GM19397 (cell line): ENCODE data around the gene EYA4.

ENCODE experiments used
- ATAC-seq: cut with Tn5 transposase; IDR thresholded peaks from one replicate; pipeline ENCODE4 v1.9.1; 2021; ENCODE audit warnings: mild to moderate bottlenecking, moderate library complexity; ENCODE audit not compliant: unreplicated experiment

Gene EYA4

GRCh38 chr6:133241086-133241900 is at the start of gene EYA4:
EYA4 (plus strand) TSS chr6:133241357; CDS start chr6:133274781, 33,424 bp downstream.
- no peak for ATAC-seq

- no peak for ATAC-seq
Measured at GRCh38 chr6:133193396-133193795, 47.8 kb upstream of the EYA4 start.

GRCh38 chr6:133198725-133199124 is 42.4 kb upstream of the EYA4 start:
- ATAC-seq = no peak

- ATAC-seq = no peak
Measured at GRCh38 chr6:133201231-133201630, 39.9 kb upstream of the EYA4 start.

GRCh38 chr6:133202610-133203343 is 38.4 kb upstream of the EYA4 start:
- ATAC-seq = no peak

GRCh38 chr6:133203344-133203697 is 37.8 kb upstream of the EYA4 start:
- ATAC-seq = no peak

GRCh38 chr6:133205304-133205703 is 35.9 kb upstream of the EYA4 start:
- no peak for ATAC-seq

- ATAC-seq = no peak
Measured at GRCh38 chr6:133206942-133207341, 34.2 kb upstream of the EYA4 start.

GRCh38 chr6:133207754-133208153 is 33.4 kb upstream of the EYA4 start:
- no peak for ATAC-seq

- ATAC-seq = no peak
Measured at GRCh38 chr6:133208183-133208755, 32.9 kb upstream of the EYA4 start.

GRCh38 chr6:133214267-133214666 is 26.9 kb upstream of the EYA4 start:
- no peak for ATAC-seq

GRCh38 chr6:133218852-133219251 is 22.3 kb upstream of the EYA4 start:
- no peak for ATAC-seq

GRCh38 chr6:133223452-133224029 is 17.6 kb upstream of the EYA4 start:
- no peak for ATAC-seq

GRCh38 chr6:133225560-133225959 is 15.6 kb upstream of the EYA4 start:
- no peak for ATAC-seq

- no peak for ATAC-seq
Measured at GRCh38 chr6:133227344-133227743, 13.8 kb upstream of the EYA4 start.

GRCh38 chr6:133230052-133230451 is 11.1 kb upstream of the EYA4 start:
- no peak for ATAC-seq

- ATAC-seq = no peak
Measured at GRCh38 chr6:133235221-133235620, 5.9 kb upstream of the EYA4 start.

GRCh38 chr6:133236932-133237331 is 4.2 kb upstream of the EYA4 start:
- no peak for ATAC-seq

- no peak for ATAC-seq
Measured at GRCh38 chr6:133240511-133241085, 559 bp upstream of the EYA4 start.

GRCh38 chr6:133241901-133242636 is 912 bp downstream of the EYA4 start:
- ATAC-seq = no peak
